Smooth muscle cell of the pulmonary artery (primary cell): ENCODE results near the gene LYRM4. TPM values are rescaled to one million over a fixed set of nuclear protein-coding genes. Genes with fewer than 3 reads are reported as not detected.

ENCODE experiments used
- total RNA-seq: library from RNA; depleted of rRNA; stranded (reverse); fragments of >200 nt; gene quantifications from 2 replicates; pipeline ENCODE4 v1.2.3, GENCODE V29; 2014

Gene LYRM4
- 12.8 and 15.0 TPM in 2 replicates for total RNA-seq

GRCh38 chr6:5260661-5261544 lies at the start of gene LYRM4, which contains the start of gene FARS2:
Gene LYRM4 (minus strand): TSS chr6:5260950. CDS start chr6:5260733, 217 bp downstream.
Gene FARS2 (plus strand): TSS chr6:5261513.

GRCh38 chr6:5084781-5085647 lies 175.7 kb downstream of the LYRM4 start, which contains the start of gene PPP1R3G:
Gene PPP1R3G (plus strand): TSS chr6:5085341. CDS start chr6:5085486, 145 bp downstream.

Other genes starting within 250 kb of the LYRM4 start
- 3.0 TPM in 2 replicates for gene PPP1R3G, start 175.6 kb downstream of the LYRM4 start, total RNA-seq
- 22.4 and 22.9 TPM in 2 replicates for gene FARS2, start 563 bp upstream of the LYRM4 start, total RNA-seq